Airway epithelial cell (primary cell): ENCODE measurements around the gene MROH2B. TPM values are rescaled to one million over a fixed set of nuclear protein-coding genes. Genes with fewer than 3 reads are reported as not detected.

Source experiments
- total RNA-seq: library from RNA; depleted of rRNA; stranded (reverse); fragments of >200 nt; gene quantifications from 2 replicates; pipeline ENCODE4 v1.2.3, GENCODE V29; 2015

Gene MROH2B
- total RNA-seq = not detected in 2 replicates

DNA sequence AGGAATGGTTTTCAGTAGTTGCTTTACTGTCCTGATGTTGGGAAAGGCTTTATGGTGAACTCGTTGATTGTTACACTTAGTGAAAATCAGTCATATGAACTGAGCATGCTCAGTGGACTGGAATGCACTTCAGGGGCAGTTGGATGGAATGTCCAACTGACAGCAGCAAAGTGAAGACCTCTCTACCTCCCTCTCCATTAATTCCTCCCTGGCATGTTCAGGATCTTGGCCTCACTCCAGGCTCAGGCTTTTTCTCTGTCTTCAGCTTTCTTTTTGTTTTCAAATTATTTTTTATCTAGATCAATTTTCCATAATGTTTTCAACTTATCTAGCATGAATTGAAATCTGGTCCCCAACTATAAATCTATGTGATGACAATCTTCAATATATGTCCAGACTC lies at the start of gene MROH2B:
Gene MROH2B, minus strand, starts transcription at position 101 of the 400 bp plus-strand sequence. CDS start 490 bp downstream, outside the sequence.

Other genes with a start within 250 kb of the MROH2B start
- 155 and 352 TPM in 2 replicates for gene RPL37, start 236.1 kb downstream of the MROH2B start, total RNA-seq
- gene CARD6, start 230.0 kb downstream of the MROH2B start, total RNA-seq = 6.0 and 6.5 TPM in 2 replicates
- gene C7, start 161.8 kb downstream of the MROH2B start, total RNA-seq = not detected in 2 replicates
- not detected in 2 replicates for gene C6, start 142.2 kb upstream of the MROH2B start, total RNA-seq